ENCODE measurements around the gene TMEM72.

- no peak for TF ChIP-seq POLR2A (IDR thresholded peaks at IDR 0.05; ENCODE audit: low read depth, low read length)
- TF ChIP-seq POLR2AphosphoS5 (IDR thresholded peaks at IDR 0.05; ENCODE audit: low read depth, low read length), result no peak
- TF ChIP-seq TAF1 (IDR thresholded peaks at IDR 0.05; ENCODE audit: borderline replicate concordance, low read depth, low read length), result no peak
These were observed 11.6 kb upstream of the TMEM72 start for GRCh38 chr10:44899450-44900080.

Measured in GM12892 (cell line).